Measurements from ENCODE around the gene ZNF215.

- TF ChIP-seq EZH2 (IDR thresholded peaks at IDR 0.05; ENCODE audit: borderline replicate concordance, low read depth, low read length, severe bottlenecking) (no peak), CTCF (IDR thresholded peaks at IDR 0.05; ENCODE audit: extremely low read depth in 1 of 2, insufficient read depth in 1 of 2, low read depth in 1 of 2, low read length in 2 of 2) (no peak), GATA2 (IDR thresholded peaks at IDR 0.05; ENCODE audit: insufficient read depth, insufficient read length, low read depth, low read length) (no peak), JUN (IDR thresholded peaks at IDR 0.05; ENCODE audit: borderline replicate concordance, insufficient read depth, insufficient read length, low read depth) (no peak), POLR2A (IDR thresholded peaks at IDR 0.05; ENCODE audit: low read depth, low read length) (no peak), FOS (IDR thresholded peaks at IDR 0.05; ENCODE audit: borderline replicate concordance, insufficient read depth, low read length) (no peak), POLR2AphosphoS5 (IDR thresholded peaks at IDR 0.05; ENCODE audit: insufficient read depth, low read depth, low read length) (no peak), MAX (IDR thresholded peaks at IDR 0.05; ENCODE audit: insufficient read depth, insufficient read length) (no peak), MYC (IDR thresholded peaks at IDR 0.05; ENCODE audit: low read depth, low read length) (no peak)
Measured at GRCh38 chr11:6928916-6929315, 2.7 kb downstream of the ZNF215 start.
